ENCODE data around the gene PBRM1. TPM values are rescaled to one million over a fixed set of nuclear protein-coding genes. Genes with fewer than 3 reads are reported as not detected.

Gene PBRM1
- total RNA-seq, 1 donor from 2014 or later, result 65.7 TPM

- H3K27ac Mint-ChIP-seq, result peak overlapping the region; percentile 45
- intact Hi-C loops (cut with micrococcal nuclease), result loop anchor here (10.0 kb wide), 2 partner anchors 344 to 356 kb away; partner anchors contain the start of genes ALAS1 and STIMATE
- H3K27me3 Mint-ChIP-seq, result no peaks in the 10 kb centered on the region
- peak overlapping the region; percentile 98 for H3K4me3 Mint-ChIP-seq
- H3K36me3 Mint-ChIP-seq (ENCODE audit: low read depth), result peaks cover 34% of the 10 kb centered on the region
- H3K4me1 Mint-ChIP-seq, result peaks cover 27% of the 10 kb centered on the region
- DNase-seq, result peak; percentile 57
- peaks cover 7% of the 10 kb centered on the region for H3K9me3 Mint-ChIP-seq
These were observed 146.6 kb downstream of the PBRM1 start for GRCh38 chr3:52539010-52539653.

GRCh38 chr3:52537726-52538421, 147.8 kb downstream of the PBRM1 start:
- Mint-ChIP-seq H3K36me3 (ENCODE audit: low read depth) (peaks cover 30% of the 10 kb centered on the region), H3K27me3 (no peaks in the 10 kb centered on the region), H3K27ac (peak overlapping the region; percentile 100), H3K4me3 (peak overlapping the region; percentile 98), H3K4me1 (peaks cover 27% of the 10 kb centered on the region), H3K9me3 (peaks cover 7% of the 10 kb centered on the region)
- no peak for DNase-seq
- intact Hi-C loops (cut with micrococcal nuclease), result loop anchor here (2.0 to 10.0 kb wide), 3 partner anchors 81 to 357 kb away; partner anchors contain the start of genes ALAS1 and STIMATE

- intact Hi-C loops (cut with micrococcal nuclease), result loop anchor here (2.0 to 10.0 kb wide), 3 partner anchors 80 to 358 kb away; partner anchors contain the start of genes ALAS1 and STIMATE
- H3K4me3 Mint-ChIP-seq, result peak overlapping the region; percentile 98
- H3K36me3 Mint-ChIP-seq (ENCODE audit: low read depth), result peaks cover 30% of the 10 kb centered on the region
- peak overlapping the region; percentile 100 for H3K27ac Mint-ChIP-seq
- H3K4me1 Mint-ChIP-seq, result peaks cover 31% of the 10 kb centered on the region
- peaks cover 7% of the 10 kb centered on the region for H3K9me3 Mint-ChIP-seq
- no peak for DNase-seq
- H3K27me3 Mint-ChIP-seq, result no peaks in the 10 kb centered on the region
These were observed 148.5 kb downstream of the PBRM1 start for GRCh38 chr3:52537165-52537620.

- Mint-ChIP-seq H3K9me3 (peaks cover 7% of the 10 kb centered on the region), H3K27me3 (no peaks in the 10 kb centered on the region), H3K4me1 (peaks cover 33% of the 10 kb centered on the region), H3K27ac (peak within 1 kb of the TSS; percentile 100), H3K4me3 (peak within 1 kb of the TSS; percentile 98), H3K36me3 (ENCODE audit: low read depth) (peaks cover 27% of the 10 kb centered on the region)
- intact Hi-C loops (cut with micrococcal nuclease), result loop anchor here (1.0 to 10.0 kb wide), 4 partner anchors 80 to 358 kb away; partner anchors contain the start of genes ALAS1, PBRM1 and STIMATE
- DNase-seq, result peak; percentile 99
These were observed 149.1 kb downstream of the PBRM1 start, which contains the start of gene UQCC5 for GRCh38 chr3:52536369-52537164. TSS of gene UQCC5 (plus strand) at chr3:52536605. CDS start at chr3:52536756, 151 bp downstream.

GRCh38 chr3:52536112-52536368, 149.7 kb downstream of the PBRM1 start:
- Mint-ChIP-seq H3K36me3 (ENCODE audit: low read depth) (peaks cover 24% of the 10 kb centered on the region), H3K27ac (peak overlapping the region; percentile 100), H3K4me1 (peaks cover 31% of the 10 kb centered on the region), H3K27me3 (no peaks in the 10 kb centered on the region), H3K4me3 (peak overlapping the region; percentile 98), H3K9me3 (peaks cover 7% of the 10 kb centered on the region)
- intact Hi-C loops (cut with micrococcal nuclease), result loop anchor here (1.0 to 10.0 kb wide), 4 partner anchors 79 to 359 kb away; partner anchors contain the start of genes ALAS1, PBRM1 and STIMATE
- no peak for DNase-seq

- intact Hi-C loops (cut with micrococcal nuclease), result loop anchor here (1.0 to 10.0 kb wide), 4 partner anchors 79 to 359 kb away; partner anchors contain the start of genes ALAS1, PBRM1 and STIMATE
- Mint-ChIP-seq H3K36me3 (ENCODE audit: low read depth) (peaks cover 21% of the 10 kb centered on the region), H3K4me3 (peak overlapping the region; percentile 98), H3K4me1 (peaks cover 30% of the 10 kb centered on the region), H3K27ac (peak overlapping the region; percentile 100), H3K27me3 (no peaks in the 10 kb centered on the region), H3K9me3 (peaks cover 7% of the 10 kb centered on the region)
- no peak for DNase-seq
These were observed 150.2 kb downstream of the PBRM1 start for GRCh38 chr3:52535411-52536111.

GRCh38 chr3:52534281-52535183, 151.2 kb downstream of the PBRM1 start:
- Mint-ChIP-seq H3K27ac (peak overlapping the region; percentile 82), H3K27me3 (no peaks in the 10 kb centered on the region), H3K4me1 (peaks cover 29% of the 10 kb centered on the region), H3K4me3 (peak overlapping the region; percentile 83), H3K36me3 (ENCODE audit: low read depth) (peaks cover 20% of the 10 kb centered on the region), H3K9me3 (peaks cover 7% of the 10 kb centered on the region)
- intact Hi-C loops (cut with micrococcal nuclease), result loop anchor here (10.0 kb wide), 2 partner anchors 340 to 360 kb away; partner anchors contain the start of genes ALAS1 and STIMATE
- no peak for DNase-seq

GRCh38 chr3:52533623-52534280, 152.0 kb downstream of the PBRM1 start, which contains the start of gene NT5DC2:
TSS of gene NT5DC2 (minus strand) at chr3:52533857. CDS start at chr3:52533737, 120 bp downstream.
- peaks cover under 1% of the 10 kb centered on the region for H3K9me3 Mint-ChIP-seq
- peak within 1 kb of the TSS; percentile 82 for H3K27ac Mint-ChIP-seq
- no peaks in the 10 kb centered on the region for H3K27me3 Mint-ChIP-seq
- intact Hi-C loops (cut with micrococcal nuclease), result loop anchor here (10.0 kb wide), 2 partner anchors 339 to 361 kb away; partner anchors contain the start of genes ALAS1 and STIMATE
- peak; percentile 92 for DNase-seq
- peak within 1 kb of the TSS; percentile 83 for H3K4me3 Mint-ChIP-seq
- peaks cover 22% of the 10 kb centered on the region for H3K4me1 Mint-ChIP-seq
- peaks cover 15% of the 10 kb centered on the region for H3K36me3 Mint-ChIP-seq (ENCODE audit: low read depth)

GRCh38 chr3:52532838-52533622, 152.7 kb downstream of the PBRM1 start:
- peak; percentile 81 for DNase-seq
- H3K4me1 Mint-ChIP-seq, result peaks cover 18% of the 10 kb centered on the region
- peak overlapping the region; percentile 81 for H3K4me3 Mint-ChIP-seq
- intact Hi-C loops (cut with micrococcal nuclease), result loop anchor here (10.0 kb wide), 2 partner anchors 338 to 362 kb away; partner anchors contain the start of genes ALAS1 and STIMATE
- peaks cover 11% of the 10 kb centered on the region for H3K36me3 Mint-ChIP-seq (ENCODE audit: low read depth)
- no peaks in the 10 kb centered on the region for H3K9me3 Mint-ChIP-seq
- peak overlapping the region; percentile 63 for H3K27ac Mint-ChIP-seq
- no peaks in the 10 kb centered on the region for H3K27me3 Mint-ChIP-seq

GRCh38 chr3:52532517-52532837, 153.2 kb downstream of the PBRM1 start:
- Mint-ChIP-seq H3K27me3 (no peaks in the 10 kb centered on the region), H3K9me3 (no peaks in the 10 kb centered on the region), H3K36me3 (ENCODE audit: low read depth) (peaks cover 6% of the 10 kb centered on the region), H3K27ac (peak overlapping the region; percentile 63), H3K4me1 (peaks cover 13% of the 10 kb centered on the region), H3K4me3 (peak overlapping the region; percentile 81)
- DNase-seq, result no peak
- intact Hi-C loops (cut with micrococcal nuclease), result loop anchor here (10.0 kb wide), 2 partner anchors 338 to 362 kb away; partner anchors contain the start of genes ALAS1 and STIMATE
